ENCODE measurements around the gene ZNF385D.
"Not testable (repeated sequence)": the region's sequence is repeated elsewhere in the genome, so short reads cannot be mapped to it uniquely, and the experiment has no call there.

Gene ZNF385D

DNA sequence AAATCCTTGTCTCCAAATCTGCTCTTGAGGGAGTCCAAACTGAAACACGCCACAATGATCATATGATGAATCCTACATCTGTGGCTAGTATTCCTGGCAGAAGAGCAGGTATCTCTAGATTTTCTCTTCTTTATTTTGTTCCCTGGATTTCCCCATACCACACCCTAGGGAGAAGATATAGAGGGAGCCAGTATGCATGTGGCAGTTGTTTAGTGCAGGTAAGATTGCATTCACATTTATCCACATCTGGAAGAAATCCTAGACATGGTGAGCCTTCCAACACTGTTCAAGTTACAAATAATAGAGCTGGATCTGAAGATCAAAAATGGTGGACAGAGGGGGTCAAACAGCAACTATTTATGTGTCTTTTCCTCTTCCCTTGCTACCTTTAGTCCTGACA is 316.7 kb downstream of the ZNF385D start:
- DNase-seq = no peak

DNA sequence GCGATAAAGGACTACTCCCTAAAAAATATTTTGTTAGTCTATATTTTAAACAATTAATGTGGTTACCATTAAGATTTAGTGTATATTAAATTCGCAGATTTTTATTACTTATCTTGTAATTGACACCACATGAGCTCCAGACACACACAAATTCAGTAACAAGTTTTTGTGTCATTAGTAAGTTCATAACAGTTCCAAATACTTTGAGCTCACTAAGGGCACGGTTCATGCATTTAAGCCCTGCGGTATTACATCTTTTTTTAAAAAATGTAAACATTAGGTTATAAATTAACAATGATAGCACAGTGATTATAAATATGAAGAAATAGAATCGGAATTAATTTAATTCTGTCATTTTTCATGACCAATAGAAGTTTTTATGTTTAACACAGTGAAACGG is 317.3 kb downstream of the ZNF385D start:
- no peak for DNase-seq

GRCh38 chr3:21426920-21427319 is 324.1 kb downstream of the ZNF385D start:
- no peak for DNase-seq

- DNase-seq = no peak
Observed at GRCh38 chr3:21425715-21426114, 325.3 kb downstream of the ZNF385D start.

DNA sequence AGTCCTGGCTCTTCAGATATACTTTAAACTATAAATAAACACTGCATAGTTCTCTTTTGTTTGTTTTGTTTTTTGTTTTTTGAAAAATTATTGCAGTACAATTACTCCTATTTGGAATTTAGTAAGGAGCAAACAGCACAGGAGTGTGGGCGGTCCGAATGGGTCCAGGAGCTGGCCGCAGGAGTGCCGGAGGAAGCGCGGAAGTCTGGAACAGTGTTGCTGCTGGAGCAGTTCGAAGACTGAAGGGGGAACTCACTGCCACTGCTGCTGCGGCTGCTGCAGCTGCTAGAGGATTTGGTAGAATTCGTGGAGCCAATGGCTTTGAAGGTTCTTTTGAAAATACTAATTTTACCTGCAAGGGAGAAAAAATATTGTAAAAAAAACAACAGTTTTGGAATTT is 329.9 kb downstream of the ZNF385D start:
- DNase-seq = no peak

DNA sequence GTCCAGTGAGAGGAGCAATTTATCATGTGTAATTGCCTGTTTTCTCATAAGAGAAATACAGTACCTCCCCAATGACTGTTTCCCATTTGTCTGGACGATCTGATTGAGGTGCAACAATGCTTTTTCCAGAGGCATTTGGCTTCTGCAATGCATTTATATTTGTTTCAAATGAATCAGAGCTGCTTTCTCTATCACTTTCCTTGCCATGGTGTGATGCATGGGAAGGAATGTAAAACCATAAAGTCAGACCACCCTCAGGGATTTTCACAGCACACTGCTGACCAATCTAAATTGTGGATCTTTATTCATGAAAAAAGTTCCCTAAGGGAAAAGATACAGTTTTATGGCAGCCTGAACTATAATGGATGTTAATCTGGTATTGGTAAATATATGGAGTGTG is 333.0 kb downstream of the ZNF385D start:
- DNase-seq = no peak

GRCh38 chr3:21414506-21414905 is 336.5 kb downstream of the ZNF385D start:
- no peak for DNase-seq

DNA sequence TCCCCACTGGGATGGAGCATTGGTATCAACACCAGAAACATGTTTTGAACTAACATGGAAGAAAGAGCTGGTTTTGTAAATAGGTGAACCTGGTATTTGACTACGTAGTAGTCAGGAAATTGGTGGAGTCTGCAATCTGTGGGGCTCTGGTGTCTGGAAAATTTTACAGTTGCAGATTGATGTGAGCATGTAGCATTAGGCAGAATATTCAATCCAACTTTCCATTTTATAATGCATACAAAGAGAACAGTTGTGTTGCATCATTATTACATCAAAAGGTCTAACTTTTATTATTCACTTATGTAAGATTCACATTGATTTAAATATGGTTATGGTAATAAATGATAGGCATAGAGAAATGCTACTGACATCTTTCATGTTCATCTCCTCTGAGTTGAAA is 340.0 kb downstream of the ZNF385D start:
- DNase-seq = no peak

DNA sequence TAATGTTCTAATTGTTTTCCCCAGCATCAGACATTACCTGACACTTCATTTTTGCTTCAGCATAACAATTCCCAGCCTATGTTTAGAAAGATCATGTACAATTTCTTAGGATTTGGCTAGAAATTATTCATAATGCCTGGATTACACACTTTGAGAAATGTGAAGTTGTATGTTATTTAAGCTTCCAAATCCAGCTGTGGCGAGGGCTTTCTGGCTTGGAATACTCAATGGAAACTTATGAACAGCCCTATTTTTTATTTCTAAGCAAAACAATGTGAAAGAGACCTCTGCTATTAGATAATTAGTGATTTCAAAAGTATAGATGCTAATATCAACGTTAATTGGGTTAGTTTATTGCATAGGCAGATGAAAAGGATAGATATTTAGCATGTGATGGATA is 341.6 kb downstream of the ZNF385D start:
- no peak for DNase-seq

GRCh38 chr3:21407743-21408142 is 343.3 kb downstream of the ZNF385D start:
- no peak for DNase-seq

DNA sequence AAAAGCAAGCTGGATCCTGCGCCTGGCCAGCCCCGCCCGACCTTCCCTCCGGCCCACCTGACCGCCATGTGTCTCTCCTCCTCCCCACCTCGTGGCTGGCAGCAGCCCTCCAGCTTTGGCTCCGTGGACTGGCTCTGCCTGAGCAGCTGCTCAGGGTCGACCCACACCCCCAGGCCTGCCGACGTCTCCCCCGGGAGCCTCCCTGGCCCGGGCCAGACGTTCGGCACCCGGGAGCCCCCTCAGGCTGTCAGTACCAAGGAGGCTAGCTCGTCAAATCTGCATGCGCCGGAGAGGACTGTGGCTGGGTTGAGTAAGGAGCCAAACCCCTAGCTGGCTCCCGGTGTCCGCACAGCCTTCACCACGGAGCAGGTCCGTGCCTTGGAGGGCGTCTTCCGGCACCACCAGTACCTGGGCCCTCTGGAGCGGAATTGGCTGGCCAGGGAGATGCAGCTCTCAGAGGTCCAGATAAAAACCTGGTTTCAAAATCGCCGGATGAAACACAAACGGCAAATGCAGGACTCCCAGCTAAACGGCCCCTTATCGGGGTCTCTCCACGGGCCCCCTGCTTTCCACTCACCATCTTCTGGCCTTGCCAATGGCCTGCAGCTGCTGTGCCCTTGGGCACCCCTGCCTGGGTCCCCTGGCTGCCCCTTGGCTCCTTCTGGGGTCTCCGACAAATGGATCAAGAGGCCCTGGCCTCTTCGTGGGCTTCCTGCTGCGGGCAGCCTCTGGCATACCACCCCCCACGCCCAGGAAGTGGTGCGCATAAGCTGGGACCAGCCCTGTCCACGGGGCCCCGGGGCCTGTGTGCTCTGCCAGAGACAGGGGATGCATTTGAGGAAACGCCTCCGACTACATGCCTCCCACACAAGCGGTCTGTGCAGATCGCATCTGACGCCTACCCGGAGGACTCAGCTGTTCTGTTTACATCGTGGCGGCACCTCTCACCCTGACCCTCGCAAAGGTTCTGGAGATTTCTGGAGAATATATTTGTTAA is 345.0 kb downstream of the ZNF385D start:
- DNase-seq = no peak

- DNase-seq = no peak
Observed at GRCh38 chr3:21398461-21398860, 352.5 kb downstream of the ZNF385D start.

DNA sequence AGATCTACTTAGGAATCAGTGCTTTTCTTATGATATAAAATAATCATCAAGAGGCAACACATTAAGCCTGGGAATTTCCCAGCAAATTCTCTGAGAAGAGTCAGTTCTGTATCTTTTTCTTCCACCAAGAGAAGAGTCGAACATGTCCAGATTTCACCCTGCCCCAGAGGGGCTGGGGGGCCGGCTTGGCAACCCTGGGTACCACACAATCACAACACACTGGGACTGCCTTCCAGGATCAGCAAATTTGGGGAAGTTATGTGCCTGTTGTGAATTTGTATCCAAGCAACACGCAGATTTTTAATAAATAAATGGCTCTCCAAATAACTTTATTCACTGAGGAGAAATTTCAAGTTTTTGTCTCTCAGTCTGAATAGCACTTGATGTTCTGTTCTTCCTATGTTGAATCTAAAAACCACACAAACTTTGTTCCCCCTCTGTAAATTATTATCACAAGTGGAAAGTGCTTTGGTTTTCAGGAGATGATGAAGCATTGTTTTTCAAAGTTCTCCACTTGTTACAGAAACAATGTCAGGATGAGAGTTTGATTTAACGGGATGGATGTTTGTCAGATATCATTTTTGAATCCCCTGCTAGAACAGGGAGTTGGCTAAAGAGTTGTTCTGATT is 357.2 kb downstream of the ZNF385D start:
- DNase-seq = no peak

DNA sequence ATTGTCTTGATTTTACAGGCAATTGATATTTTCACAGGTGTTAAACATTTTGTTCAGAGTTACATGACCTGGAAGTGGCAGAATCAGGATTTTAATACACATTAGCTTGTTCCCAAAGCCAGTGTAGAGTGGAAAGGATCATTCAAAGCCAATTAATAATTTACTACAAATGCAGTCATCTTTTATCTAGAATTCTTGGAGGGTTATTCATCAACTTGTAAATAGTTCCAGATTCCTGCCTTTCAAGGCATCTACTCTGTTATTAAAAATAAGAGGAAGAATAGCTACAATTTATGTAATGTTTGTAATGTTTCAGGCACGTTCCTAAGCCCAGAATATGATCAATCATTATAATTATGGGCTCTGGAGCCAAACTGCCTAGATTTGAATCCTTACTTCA is 358.5 kb downstream of the ZNF385D start:
- DNase-seq = no peak

DNA sequence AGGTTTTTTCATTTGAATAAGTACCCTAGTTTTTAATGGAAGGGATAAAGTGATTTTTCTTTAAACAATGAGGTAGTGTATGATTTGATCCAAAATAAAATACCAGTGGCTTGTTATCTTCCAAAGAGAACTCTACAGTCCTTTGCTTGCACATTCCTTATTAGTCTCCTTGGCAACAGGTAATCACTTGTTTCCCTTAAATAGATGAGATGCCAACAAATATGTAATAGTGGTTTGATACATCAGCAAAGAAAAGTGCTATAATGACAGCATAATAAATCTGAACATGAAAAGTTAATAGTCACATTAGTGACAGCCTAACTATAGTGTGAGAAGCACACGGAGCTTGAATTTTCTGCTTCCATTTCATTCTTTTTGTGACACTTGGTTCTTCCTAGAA is 360.2 kb downstream of the ZNF385D start:
- peak; percentile 76 for DNase-seq

DNA sequence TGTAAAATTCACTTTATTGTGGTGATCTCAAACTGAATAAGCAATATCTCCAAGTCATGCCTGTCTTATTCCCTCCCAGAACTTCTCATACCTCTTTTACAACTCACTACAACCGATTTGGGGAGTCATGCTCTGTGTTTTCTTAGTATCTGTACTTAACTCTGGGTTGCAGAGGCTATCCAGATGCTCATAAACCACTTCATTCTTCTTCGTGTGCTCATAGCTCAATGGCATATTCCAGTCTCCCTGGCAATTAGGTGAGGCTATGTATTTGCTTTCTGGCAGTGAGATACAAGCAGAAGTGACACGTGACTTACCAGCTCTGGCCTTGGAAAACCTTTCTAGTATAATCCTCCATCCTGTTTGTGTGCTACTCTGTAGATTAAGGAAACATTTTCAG is 360.9 kb downstream of the ZNF385D start:
- no peak for DNase-seq

DNA sequence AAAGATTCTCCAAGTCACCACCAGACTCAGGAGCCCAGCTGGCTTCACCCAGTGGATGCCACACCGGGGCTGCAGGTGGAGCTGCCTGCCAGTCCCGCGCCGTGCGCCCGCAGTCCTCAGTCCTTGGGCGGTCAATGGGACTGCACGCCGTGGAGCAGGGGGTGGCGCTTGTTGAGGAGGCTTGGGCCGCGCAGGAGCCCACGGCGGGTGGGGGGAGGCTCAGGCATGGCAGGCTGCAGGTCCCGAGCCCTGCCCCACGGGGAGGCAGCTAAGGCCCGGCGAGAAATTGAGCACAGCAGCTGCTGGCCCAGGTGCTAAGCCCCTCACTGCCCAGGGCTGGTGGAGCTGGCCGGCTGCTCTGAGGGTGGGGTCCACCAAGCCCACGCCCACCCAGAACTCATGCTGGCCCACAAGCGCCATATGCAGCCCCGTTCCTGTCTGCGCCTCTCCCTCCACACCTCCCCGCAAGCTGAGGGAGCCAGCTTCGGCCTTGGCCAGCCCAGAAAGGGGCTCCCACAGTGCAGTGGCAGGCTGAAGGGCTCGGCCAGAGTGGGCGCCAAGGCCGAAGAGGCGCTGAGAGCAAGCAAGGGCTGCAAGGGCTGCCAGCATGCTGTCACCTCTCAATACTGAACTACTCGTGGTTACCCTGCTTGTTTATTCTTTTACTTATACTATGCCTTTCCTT is 363.7 kb downstream of the ZNF385D start:
- DNase-seq = not testable (repeated sequence)

- not testable (repeated sequence) for DNase-seq
Observed at GRCh38 chr3:21378036-21378435, 373.0 kb downstream of the ZNF385D start.

GRCh38 chr3:21377071-21377769 is 373.8 kb downstream of the ZNF385D start:
- DNase-seq = no peak

DNA sequence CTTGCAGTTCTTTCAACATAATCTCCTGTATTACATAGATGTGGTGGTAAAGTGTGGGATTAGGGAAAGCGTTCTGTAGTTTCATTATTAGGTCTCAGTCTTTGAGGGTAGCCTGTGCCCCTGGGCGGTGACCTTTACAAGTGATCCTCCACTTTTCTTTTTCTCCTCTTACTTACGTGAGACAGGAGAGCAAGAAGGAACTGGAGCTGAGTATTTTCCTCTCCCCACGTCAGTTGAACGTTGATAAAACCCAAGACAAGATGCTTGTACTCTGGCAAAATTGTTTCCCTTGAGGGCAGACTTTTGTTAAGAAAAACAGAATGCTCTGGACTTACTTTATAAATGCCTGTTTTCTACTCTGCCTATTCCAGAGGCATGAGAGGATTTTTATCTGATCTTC is 378.7 kb downstream of the ZNF385D start:
- no peak for DNase-seq
